NCI-H146 (cell line): ENCODE measurements around the gene RAI1.
A peak's percentile ranks its signal among the peaks of the same experiment; 100 is the strongest.

Experiments used
- DNase-seq: peaks from one replicate; lab custom pipeline; 2025; lab: John Stamatoyannopoulos, UW

The RAI1 gene

DNA sequence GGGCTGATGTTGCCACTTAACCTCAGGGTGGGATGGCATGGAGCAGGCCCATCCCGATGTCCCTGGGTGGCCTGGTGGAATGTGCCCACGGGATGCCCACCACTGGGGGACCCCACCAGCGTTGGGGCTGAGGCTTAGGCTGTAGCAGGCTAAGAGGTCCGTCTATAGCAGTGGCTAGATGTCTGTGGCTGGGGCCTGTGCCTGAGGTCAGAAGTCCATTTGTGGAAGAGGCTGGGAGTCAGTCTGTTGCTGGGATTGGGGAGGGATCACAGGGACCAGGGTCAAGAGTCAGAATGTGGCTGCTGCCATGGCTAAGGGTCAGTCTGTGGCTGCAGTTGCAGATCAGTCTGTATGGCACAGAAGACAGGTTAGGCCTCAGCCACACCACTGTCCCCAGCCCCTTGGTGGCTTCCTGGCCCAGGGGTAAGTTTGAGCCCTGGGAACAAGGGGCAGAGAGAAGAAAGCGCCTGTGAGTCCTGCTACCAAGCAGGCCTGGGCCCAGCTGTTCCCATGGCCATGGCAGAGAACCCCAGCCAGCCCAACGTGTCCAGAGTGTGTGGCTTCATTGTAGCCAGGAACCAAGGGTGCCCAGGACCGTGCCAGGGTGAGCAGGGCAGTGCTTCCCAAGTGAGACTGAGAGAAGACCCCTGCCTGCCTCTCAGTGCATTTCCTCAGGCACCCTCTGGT is 35.7 kb downstream of the RAI1 start:
- no peak for DNase-seq

- DNase-seq = no peak
Observed at GRCh38 chr17:17718251-17718650, 37.0 kb downstream of the RAI1 start.

DNA sequence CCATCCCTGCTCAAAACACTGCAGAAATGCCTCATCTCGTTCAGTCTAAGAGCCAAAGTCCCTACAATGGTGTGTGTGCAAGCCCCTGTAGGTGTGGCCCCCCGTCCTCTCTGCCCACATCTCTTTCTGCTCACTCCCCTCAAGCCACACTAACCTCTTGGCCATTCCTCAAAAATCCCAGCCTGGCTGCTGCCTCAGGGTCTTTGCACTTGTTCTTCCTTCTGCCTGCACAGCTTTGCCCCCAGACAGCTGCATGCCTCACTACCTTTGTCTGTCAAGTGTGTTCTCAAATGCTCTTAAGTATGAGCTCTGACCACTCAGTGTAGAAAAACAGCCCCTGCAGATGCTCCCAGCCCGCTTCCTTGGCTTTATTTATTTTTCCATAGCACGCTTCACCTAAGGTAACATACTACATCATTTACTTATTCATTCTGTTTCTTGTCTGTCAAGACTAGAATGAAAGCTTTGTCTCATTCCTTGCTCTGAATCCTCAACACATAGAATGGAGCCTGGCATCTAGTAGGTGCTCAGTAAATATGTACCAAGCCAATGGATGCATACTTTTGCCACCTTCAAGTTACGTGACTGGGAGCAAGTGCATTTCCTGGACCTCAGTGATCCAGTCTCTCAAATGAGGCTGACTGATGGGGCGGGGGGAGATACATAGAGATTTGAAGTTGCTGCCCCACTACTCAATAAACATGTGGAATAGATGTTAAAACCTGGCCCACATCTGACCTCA is 38.1 kb downstream of the RAI1 start:
- no peak for DNase-seq

DNA sequence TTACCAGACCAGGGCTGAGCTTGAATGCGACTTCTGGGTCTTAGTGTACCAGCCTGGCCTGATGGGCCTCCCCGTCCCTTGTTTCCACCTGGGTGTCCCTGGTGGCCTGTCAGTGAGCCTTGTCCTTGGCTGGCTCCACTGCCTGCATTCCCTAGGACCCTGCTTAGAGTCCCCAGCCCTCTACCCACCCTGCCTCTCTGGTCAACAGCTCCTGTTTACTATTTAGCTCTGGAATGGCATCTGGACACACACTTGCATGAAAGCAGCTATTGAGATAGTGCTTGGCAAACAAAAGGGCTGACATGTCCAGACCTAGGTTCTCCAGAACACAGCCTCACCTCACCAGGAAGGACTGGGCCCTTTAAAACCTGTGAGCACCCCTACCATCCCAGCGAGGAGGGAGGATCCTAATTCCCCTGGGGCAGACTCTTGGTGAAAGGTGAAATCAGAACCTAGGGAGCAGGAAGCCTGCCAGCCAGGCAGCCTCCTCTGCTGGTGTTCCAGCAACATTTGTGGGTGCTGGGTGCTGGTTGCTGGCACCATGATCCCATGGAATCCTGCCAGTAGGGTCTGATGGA is 38.8 kb downstream of the RAI1 start:
- DNase-seq = no peak

GRCh38 chr17:17721140-17721668 is 39.9 kb downstream of the RAI1 start:
- DNase-seq = no peak

DNA sequence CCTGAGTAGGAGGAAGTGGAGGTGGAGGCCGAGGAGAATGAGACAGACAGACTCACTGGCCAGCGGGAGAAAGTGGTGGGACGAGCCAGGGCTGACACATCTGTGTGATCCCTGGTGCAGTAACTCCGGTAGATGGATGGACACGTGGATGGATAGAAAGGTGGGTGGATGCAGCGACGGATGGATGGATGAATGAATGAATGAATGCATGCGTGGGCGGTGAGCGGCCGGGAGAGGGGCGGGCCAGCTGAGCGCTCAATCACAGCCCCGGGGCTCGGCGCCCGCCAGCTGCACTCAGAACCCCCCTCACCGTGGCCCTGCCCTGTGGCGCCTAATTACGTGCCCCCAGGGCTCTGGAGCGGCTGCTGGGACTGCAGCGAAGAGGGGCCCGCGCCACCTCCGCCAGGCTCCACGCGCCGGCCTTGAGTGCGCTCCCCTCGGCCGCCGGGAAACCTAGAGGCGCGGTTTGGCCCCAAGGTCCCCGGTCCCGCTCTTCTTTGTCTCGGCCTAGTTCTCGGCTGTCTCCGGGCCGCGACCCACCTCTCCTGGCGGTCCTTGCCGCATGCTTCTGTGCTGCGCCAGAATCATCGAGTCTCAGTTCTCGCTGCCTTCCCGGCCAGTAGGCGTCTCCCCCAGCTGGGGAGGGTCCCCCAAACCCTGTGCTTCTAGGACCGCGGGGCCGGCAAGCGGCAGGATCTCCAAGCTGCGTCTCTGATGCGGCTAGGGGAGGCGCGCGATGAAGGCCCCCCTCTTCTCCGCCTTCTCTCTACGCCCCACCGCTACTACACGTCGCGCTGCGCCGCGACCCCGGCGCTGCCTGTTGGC is 41.0 kb downstream of the RAI1 start:
- DNase-seq = no peak

- no peak for DNase-seq
Observed at GRCh38 chr17:17722906-17723353, 41.7 kb downstream of the RAI1 start.

DNA sequence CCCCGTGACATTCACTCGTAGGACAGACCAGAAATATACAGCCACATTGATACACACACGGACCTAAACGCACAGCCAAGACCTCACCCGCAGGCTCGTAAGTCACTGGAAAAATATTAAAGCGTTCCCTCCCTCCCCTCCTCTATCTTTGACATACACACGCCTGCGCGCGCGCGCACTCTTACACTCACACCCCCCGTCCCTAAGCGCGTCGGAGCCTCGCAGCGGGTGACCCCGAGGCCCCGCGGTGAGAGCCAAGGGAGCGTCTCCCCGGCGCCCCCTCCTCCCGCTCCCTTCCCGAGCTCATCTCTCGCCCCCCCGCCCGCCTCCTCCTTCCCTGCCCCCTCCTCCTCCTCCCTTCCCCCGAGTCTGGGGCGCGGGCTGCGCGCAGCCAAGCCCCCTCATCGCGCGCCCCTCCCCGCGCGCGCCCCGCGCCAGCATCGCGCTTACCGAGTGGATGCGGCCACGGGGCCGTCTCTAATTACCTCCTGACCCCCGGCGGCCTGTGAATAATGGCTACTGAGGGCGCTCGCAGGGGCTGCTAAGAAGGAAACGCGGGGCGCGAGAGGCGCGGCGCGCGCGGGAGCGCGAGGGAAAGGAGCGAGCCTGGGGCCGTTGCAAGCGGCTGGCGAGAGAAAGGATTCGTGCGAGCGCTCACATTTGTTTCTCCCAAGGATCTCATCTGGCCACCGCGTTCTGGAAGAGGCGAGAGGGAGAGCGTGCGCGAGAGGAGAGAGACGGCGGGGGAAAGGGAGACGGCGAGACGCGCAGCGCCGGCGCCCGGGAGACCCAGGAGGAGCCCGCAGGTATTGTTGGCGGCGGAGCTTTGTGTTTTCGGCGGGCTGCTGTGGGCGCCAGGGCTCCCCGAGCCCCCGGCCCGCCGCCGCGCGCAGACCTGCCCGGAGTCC is 42.4 kb downstream of the RAI1 start:
- DNase-seq = peak; percentile 83

DNA sequence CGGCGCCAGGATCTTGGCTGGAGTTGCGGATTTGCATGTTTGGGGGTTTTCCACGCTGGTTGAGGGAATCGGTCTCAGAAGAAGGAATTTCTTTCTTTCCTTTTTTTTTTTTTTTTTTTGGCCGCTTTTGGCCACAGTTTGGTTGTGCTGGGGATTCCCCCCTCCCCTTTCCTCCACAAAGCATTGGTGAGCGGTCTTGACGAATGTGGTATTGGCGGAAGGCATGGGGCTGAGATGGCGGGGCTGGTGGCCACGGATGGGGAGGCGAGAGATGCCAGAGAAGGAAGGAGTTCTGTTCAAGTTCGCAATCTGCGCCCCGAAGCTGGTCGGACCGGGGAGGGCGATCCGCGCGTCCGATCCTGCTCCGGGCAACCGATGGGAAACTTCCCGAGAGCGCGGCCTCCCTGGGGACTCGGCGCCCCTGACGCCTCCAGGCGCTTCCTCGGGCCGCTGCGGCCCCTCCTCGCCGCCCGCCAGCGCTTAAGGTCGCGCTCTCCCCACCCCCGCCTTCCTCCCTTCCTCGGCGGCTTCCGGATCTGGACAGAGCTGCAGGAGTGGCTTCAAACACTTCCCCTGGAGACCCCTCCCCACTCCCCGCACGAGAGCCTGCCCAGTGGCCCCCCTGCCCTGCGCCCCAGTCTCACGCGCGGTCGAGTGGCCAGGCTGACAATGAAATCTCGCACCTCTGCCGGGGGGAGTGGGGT is 43.2 kb downstream of the RAI1 start:
- DNase-seq = peak; percentile 41

GRCh38 chr17:17725011-17725751 is 43.9 kb downstream of the RAI1 start:
- no peak for DNase-seq

DNA sequence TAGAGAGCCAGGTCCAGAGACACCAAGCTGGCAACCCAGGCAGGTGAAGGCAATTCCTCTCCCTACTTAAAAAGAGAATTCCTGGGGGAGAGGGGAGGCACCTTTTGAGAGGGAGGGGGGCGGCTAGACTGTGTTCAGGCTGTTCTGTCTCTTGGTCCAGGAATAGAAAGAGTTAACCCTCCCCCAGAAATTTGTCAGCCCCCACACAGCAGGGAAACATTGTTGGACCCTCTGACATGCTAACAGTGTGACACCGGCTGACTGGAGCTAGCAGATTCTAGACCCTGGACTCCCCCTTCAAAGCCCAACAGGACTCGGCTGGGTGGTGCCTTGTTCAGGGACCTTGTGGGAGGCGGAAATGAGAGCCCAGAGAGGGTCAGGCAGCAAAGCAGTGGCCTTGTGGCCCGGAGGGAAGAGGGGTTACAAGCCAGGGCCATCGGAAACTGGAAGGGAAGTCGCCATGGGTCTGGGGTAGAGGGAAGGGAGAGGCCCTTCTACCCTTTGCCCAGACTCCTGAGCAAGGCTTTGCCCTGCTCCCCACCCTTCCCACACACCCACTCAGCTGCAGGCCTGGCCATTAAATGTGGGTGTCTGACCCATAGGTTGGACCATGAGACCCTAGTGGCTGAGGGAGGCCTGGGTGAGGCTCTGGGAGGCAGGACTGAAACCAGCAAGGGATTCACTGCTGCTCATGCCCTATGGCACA is 44.6 kb downstream of the RAI1 start:
- DNase-seq = no peak

- no peak for DNase-seq
Observed at GRCh38 chr17:17726458-17727060, 45.3 kb downstream of the RAI1 start.

DNA sequence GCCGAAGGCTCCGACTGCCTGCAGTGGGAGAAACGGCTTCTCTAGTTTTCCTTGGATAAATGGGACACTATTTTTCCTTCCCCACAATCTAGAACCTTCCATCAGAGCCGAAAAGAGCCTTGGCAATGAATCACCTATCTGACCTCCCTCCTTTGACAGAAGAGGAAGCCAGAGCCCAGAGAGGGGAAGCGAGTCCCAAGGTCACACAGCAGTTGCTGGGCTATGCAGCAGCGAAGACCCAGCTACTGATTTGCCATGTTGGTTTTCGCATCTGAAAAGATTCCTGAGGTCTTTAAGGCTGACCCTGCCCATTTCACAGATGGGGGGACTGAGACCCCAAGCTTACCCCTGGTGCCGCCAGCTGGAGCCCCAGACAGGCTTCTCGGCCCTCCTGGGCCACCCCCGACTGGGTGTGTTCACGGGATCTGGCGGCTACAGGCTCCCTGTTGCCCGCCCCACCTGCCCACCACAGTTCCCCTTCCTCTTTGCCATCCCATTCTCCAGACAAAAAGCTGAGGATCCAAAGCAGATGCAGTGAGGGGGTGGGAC is 45.9 kb downstream of the RAI1 start:
- DNase-seq = no peak

GRCh38 chr17:17728146-17728545 is 46.9 kb downstream of the RAI1 start:
- DNase-seq = no peak

DNA sequence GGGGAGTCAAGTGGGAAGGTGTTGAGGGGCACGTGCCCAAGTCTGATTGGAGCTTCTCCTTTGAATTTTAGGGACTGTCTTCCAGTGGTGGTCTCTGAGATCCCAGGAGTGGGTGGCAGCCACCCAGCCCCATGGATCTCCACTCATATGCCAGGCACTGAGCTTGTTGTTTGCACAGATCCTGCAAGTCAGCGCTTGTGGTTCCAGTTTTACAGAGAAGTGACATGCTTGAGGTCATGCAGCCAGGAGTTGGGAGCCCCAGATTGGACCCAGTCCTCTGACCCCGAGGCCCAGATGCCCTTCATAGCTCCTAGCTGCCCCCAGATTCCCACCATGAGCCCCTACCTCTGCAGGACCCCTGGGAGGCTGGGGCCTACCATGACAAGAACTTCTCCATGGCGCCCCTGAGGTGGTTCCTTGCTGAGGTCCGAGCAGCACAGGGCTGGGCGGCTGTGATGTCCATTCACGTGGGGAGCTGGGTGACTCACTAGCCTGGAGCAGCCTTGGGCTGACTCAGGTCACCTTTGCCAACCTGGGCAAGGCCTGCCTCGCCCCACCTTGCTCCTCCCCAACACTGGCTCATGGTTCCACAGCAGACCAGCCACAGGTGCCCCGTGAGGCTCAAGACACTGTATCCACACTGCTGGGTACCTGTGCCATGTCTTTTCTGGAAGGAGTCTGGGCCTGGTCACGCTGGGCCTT is 47.4 kb downstream of the RAI1 start:
- DNase-seq = no peak

GRCh38 chr17:17729620-17730249 is 48.5 kb downstream of the RAI1 start:
- peak; percentile 54 for DNase-seq

DNA sequence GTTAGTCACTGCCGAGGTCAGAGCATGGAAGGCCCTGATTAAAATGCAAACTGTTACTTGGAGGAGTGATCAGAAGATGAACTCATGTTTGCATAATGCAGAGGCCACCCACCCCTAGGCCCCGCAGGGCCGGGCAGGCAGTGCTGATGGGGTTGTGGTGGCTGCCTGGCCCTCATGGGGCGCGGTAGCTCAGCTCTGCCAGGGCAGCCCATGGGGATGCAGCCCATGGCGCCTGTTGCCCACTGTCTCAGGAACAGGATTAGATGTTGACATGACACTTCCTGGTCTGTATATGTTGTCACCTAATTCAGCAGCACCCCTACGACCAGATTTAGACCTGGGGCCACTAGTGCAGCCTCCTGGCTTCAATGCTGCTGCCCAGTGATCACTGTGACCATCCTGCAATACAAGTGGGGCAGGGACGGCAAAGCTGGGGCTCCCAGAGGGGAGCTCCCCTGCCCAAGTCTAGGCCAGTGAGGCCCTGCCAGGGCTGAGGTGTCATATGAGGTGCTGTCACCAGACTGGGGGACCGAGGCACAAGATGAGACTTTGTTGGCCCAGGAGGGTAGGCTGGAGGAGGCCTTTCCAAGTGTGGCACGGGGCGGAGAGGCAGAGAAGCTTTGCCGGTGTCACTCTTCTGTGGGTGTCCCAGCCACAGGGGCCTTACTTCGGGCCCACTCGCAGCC is 49.1 kb downstream of the RAI1 start:
- no peak for DNase-seq
